ENCODE data around the gene NUDT1. TPM values are rescaled to one million over a fixed set of nuclear protein-coding genes. Genes with fewer than 3 reads are reported as not detected.
A peak's percentile ranks its signal among the peaks of the same experiment; 100 is the strongest.

NUDT1 gene
- total RNA-seq, 1 experiment from 2014 or later: 100 TPM

DNA sequence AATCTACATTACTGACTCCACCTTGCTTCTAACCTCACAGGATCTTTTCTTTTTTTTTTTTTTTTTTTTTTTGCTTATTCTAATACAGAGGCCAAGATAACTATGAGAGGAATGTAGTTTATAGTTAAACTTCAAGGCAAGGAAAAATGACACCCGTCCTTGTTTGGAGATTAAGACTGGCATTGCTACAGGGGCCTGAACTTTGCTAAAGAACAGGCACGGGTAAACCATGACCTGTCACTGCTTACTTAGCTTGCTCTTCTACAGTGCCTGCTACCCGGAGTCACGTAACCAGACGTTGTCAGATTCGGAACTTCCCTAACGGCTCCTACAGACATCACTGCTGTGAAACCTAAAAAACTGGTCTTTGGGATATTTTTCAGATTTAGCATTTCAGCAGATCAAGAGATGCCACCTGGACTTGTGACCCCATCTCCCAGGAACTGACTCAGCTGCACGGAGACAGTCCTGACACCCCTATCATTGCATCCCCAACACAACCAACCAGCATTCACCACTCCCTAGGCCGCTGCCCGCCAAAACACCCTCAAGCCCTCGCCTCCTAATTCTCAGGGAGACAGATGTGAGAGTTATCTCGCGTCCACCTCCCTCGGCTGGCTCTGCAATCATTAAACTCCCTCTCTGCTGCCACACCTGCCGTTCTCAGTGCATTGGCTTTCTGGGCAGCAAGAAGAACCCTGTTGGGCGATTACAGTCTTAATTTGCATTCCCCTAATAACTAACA lies 36.8 kb upstream of the NUDT1 start (continued):
- TF ChIP-seq MYBL2 (CRISPR knock-in tag; IDR thresholded peaks at IDR 0.05): no peak

DNA sequence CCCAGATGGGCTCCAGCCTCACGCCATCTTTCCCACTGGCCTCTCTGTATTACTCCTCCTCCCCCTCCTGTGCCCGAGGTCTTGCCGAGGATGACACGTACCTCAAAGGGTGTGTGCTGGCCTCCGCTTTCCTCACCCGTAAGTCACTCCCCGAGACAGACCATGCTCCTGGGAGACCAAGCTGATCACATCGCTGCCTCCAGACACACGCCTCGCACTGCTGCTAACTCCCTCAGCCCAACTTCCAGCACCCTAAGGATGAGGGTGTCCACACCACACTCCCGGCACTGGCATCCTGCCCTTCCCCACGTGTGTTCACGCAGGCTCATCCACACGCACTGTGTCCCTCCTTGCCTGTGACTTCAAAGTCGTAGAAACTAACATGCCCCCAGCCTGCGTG lies 33.3 kb upstream of the NUDT1 start:
- TF ChIP-seq TCF7 (CRISPR knock-in tag; IDR thresholded peaks at IDR 0.05; ENCODE audit: low read depth) (no peak), ZNF423 (CRISPR knock-in tag; IDR thresholded peaks at IDR 0.05) (no peak), NFATC4 (CRISPR knock-in tag; IDR thresholded peaks at IDR 0.05) (no peak), ZNF317 (CRISPR knock-in tag; IDR thresholded peaks at IDR 0.05; ENCODE audit: borderline replicate concordance, low read depth) (no peak)
- TF ChIP-seq, protein P1, sequence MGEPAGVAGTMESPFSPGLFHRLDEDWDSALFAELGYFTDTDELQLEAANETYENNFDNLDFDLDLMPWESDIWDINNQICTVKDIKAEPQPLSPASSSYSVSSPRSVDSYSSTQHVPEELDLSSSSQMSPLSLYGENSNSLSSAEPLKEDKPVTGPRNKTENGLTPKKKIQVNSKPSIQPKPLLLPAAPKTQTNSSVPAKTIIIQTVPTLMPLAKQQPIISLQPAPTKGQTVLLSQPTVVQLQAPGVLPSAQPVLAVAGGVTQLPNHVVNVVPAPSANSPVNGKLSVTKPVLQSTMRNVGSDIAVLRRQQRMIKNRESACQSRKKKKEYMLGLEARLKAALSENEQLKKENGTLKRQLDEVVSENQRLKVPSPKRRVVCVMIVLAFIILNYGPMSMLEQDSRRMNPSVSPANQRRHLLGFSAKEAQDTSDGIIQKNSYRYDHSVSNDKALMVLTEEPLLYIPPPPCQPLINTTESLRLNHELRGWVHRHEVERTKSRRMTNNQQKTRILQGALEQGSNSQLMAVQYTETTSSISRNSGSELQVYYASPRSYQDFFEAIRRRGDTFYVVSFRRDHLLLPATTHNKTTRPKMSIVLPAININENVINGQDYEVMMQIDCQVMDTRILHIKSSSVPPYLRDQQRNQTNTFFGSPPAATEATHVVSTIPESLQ (CRISPR knock-in tag; IDR thresholded peaks at IDR 0.05): no peak
- TF ChIP-seq, protein P2, sequence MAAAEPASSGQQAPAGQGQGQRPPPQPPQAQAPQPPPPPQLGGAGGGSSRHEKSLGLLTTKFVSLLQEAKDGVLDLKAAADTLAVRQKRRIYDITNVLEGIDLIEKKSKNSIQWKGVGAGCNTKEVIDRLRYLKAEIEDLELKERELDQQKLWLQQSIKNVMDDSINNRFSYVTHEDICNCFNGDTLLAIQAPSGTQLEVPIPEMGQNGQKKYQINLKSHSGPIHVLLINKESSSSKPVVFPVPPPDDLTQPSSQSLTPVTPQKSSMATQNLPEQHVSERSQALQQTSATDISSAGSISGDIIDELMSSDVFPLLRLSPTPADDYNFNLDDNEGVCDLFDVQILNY (CRISPR knock-in tag; IDR thresholded peaks at IDR 0.05): no peak
- TF ChIP-seq, protein P3, sequence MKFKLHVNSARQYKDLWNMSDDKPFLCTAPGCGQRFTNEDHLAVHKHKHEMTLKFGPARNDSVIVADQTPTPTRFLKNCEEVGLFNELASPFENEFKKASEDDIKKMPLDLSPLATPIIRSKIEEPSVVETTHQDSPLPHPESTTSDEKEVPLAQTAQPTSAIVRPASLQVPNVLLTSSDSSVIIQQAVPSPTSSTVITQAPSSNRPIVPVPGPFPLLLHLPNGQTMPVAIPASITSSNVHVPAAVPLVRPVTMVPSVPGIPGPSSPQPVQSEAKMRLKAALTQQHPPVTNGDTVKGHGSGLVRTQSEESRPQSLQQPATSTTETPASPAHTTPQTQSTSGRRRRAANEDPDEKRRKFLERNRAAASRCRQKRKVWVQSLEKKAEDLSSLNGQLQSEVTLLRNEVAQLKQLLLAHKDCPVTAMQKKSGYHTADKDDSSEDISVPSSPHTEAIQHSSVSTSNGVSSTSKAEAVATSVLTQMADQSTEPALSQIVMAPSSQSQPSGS (CRISPR knock-in tag; IDR thresholded peaks at IDR 0.05; ENCODE audit: borderline replicate concordance, low read depth): no peak
- peaks cover 58% of the 10 kb centered on the region for H3K36me3 Mint-ChIP-seq
- ATAC-seq: no peak

DNA sequence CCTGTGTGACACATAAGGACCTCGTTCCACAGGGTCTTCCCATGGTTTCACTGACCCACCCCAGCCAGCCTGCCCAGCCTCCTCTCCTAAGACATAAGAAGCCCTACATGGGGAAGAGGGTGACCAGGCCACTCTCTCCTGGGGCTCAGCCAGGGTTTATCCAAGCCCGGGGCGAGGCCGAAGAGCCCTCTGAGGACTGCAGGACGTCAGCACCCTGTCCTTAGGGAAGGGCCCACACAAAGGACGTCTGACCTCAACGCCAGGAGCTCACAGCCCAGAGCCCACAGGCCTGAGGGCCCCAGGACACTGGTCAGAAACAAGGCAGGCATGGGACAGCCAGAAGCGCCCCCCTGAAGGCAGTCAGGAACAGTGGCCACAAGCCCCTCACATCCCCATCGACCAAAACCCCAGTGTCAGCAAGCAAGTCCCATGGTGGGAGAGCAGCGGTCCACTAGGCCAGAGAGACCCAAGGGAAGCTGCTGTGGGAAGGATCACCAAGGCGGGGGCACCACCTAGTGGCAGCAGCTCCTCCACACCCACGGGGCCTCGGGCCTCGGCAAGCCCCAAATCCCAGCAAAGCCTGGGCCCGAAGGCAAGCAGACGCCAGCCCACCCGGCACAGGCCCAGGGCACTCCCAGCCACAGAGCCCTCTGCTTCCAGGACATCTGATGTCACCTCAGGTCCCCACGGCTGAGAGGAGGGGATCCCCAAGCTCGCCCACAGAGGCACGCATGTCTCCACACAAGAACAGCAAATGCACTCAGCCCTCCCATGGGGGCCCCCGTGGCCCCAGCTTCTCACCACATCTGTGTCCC lies 32.7 kb upstream of the NUDT1 start:
- Mint-ChIP-seq H3K27ac (peak overlapping the region; percentile 81), H3K36me3 (peaks cover 63% of the 10 kb centered on the region), H3K4me3 (no peak overlapping the region), H3K27me3 (ENCODE audit: low read depth) (no peaks in the 10 kb centered on the region), H3K9me3 (peaks cover 6% of the 10 kb centered on the region), H3K4me1 (no peaks in the 10 kb centered on the region)
- ChIA-PET CTCF (interaction anchor here (0.5 to 2.1 kb wide), 10 partner anchors 9 to 545 kb away, joined by 3 to 10 read pairs (median 6); partner anchors contain the start of gene MAD1L1), POLR2A (interaction anchor here (0.6 kb wide), 1 partner anchor 213 kb away, joined by 3 read pairs; no protein-coding TSS in a partner anchor)
- ATAC-seq: peak; percentile 92
- TF ChIP-seq, protein P4, sequence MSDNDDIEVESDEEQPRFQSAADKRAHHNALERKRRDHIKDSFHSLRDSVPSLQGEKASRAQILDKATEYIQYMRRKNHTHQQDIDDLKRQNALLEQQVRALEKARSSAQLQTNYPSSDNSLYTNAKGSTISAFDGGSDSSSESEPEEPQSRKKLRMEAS (CRISPR knock-in tag; IDR thresholded peaks at IDR 0.05): no peak
- TF ChIP-seq FOXP1 (CRISPR knock-in tag; IDR thresholded peaks at IDR 0.05; ENCODE audit: borderline replicate concordance): 0 out of 2 replicates have a peak, but pooled peaks have one; percentile 38
- TF ChIP-seq, protein P5, sequence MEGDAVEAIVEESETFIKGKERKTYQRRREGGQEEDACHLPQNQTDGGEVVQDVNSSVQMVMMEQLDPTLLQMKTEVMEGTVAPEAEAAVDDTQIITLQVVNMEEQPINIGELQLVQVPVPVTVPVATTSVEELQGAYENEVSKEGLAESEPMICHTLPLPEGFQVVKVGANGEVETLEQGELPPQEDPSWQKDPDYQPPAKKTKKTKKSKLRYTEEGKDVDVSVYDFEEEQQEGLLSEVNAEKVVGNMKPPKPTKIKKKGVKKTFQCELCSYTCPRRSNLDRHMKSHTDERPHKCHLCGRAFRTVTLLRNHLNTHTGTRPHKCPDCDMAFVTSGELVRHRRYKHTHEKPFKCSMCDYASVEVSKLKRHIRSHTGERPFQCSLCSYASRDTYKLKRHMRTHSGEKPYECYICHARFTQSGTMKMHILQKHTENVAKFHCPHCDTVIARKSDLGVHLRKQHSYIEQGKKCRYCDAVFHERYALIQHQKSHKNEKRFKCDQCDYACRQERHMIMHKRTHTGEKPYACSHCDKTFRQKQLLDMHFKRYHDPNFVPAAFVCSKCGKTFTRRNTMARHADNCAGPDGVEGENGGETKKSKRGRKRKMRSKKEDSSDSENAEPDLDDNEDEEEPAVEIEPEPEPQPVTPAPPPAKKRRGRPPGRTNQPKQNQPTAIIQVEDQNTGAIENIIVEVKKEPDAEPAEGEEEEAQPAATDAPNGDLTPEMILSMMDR (IDR thresholded peaks at IDR 0.05): peak; percentile 50
- peak; percentile 86 for DNase-seq (ENCODE audit: low spot score)

More for the DNA sequence above, 33.3 kb upstream of the NUDT1 start:
- CTCF ChIA-PET: interaction anchor here (1.2 to 2.1 kb wide), 5 partner anchors 23 to 325 kb away, joined by 3 to 10 read pairs (median 7); partner anchors contain the start of gene MAD1L1
- POLR2A ChIA-PET: no interaction called here
- DNase-seq (ENCODE audit: low spot score): no peak
- Mint-ChIP-seq H3K4me3 (no peak overlapping the region), H3K27ac (peak overlapping the region; percentile 81), H3K4me1 (no peaks in the 10 kb centered on the region), H3K27me3 (ENCODE audit: low read depth) (no peaks in the 10 kb centered on the region), H3K9me3 (peaks cover 6% of the 10 kb centered on the region)
